ENCODE measurements around the gene SKAP2. TPM values are rescaled to one million over a fixed set of nuclear protein-coding genes. Genes with fewer than 3 reads are reported as not detected.

Gene SKAP2
- total RNA-seq, 2 experiments from 2014 or later = 7.8 to 10.4 TPM

- Mint-ChIP-seq H3K36me3 (ENCODE audit: low read depth) (no peaks in the 10 kb centered on the region), H3K4me3 (no peak overlapping the region), H3K27ac (no peak overlapping the region), H3K27me3 (peaks cover 4% of the 10 kb centered on the region), H3K9me3 (ENCODE audit: low read depth) (no peaks in the 10 kb centered on the region), H3K4me1 (no peaks in the 10 kb centered on the region)
- ATAC-seq = no peak
- ChIA-PET CTCF (no interaction called here), POLR2A (no interaction called here)
- no peak for DNase-seq
- intact Hi-C loops (cut with DNase I, micrococcal nuclease) = no loop called here
Measured at GRCh38 chr7:26646336-26647048, 217.9 kb downstream of the SKAP2 start.

GRCh38 chr7:26645121-26645520 lies 219.3 kb downstream of the SKAP2 start:
- intact Hi-C loops (cut with DNase I, micrococcal nuclease) = no loop called here
- Mint-ChIP-seq H3K27ac (no peak overlapping the region), H3K27me3 (peaks cover 5% of the 10 kb centered on the region), H3K36me3 (ENCODE audit: low read depth) (no peaks in the 10 kb centered on the region), H3K4me3 (no peak overlapping the region), H3K4me1 (no peaks in the 10 kb centered on the region), H3K9me3 (ENCODE audit: low read depth) (no peaks in the 10 kb centered on the region)
- POLR2A ChIA-PET = no interaction called here
- no peak for DNase-seq
- CTCF ChIA-PET = no interaction called here
- no peak for ATAC-seq

DNA sequence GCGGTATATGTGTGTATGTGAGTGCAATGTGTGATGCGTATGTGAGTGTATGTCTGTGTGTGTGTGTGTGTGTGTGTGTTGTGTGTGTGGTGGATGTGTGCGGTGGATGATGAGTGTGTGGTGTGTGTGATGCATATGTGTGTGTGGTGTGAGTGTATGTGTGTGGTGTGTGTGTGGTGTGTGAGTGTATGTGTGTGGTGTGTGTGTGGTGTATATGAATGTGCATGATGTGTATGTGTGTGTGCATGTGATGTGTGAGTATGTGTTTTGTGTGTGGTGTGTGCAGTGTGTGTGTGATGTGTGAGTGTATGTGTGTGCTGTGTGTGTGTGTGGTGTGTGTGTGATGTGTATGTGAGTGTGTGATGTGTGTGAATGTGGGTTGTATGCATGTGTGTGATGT lies 222.0 kb downstream of the SKAP2 start:
- H3K9me3 Mint-ChIP-seq (ENCODE audit: low read depth) = no peaks in the 10 kb centered on the region
- no peaks in the 10 kb centered on the region for H3K36me3 Mint-ChIP-seq (ENCODE audit: low read depth)
- no peaks in the 10 kb centered on the region for H3K4me1 Mint-ChIP-seq
- H3K27me3 Mint-ChIP-seq = peaks cover 2% of the 10 kb centered on the region
- intact Hi-C loops (cut with DNase I, micrococcal nuclease) = no loop called here
- ATAC-seq = no peak
- ChIA-PET POLR2A (no interaction called here), CTCF (no interaction called here)
- H3K4me3 Mint-ChIP-seq = no peak overlapping the region
- no peak overlapping the region for H3K27ac Mint-ChIP-seq
- no peak for DNase-seq

GRCh38 chr7:26639695-26640094 lies 224.7 kb downstream of the SKAP2 start:
- Mint-ChIP-seq H3K27me3 (peaks cover 3% of the 10 kb centered on the region), H3K36me3 (ENCODE audit: low read depth) (no peaks in the 10 kb centered on the region), H3K27ac (no peak overlapping the region), H3K4me1 (no peaks in the 10 kb centered on the region), H3K9me3 (ENCODE audit: low read depth) (no peaks in the 10 kb centered on the region), H3K4me3 (no peak overlapping the region)
- DNase-seq (no peak), ATAC-seq (no peak)
- intact Hi-C loops (cut with DNase I, micrococcal nuclease) = no loop called here
- ChIA-PET CTCF (no interaction called here), POLR2A (no interaction called here)

GRCh38 chr7:26639111-26639510 lies 225.3 kb downstream of the SKAP2 start:
- ATAC-seq (no peak), DNase-seq (no peak)
- Mint-ChIP-seq H3K36me3 (ENCODE audit: low read depth) (no peaks in the 10 kb centered on the region), H3K27me3 (peaks cover 4% of the 10 kb centered on the region), H3K9me3 (ENCODE audit: low read depth) (no peaks in the 10 kb centered on the region), H3K4me3 (no peak overlapping the region), H3K27ac (no peak overlapping the region), H3K4me1 (no peaks in the 10 kb centered on the region)
- intact Hi-C loops (cut with DNase I, micrococcal nuclease) = no loop called here
- CTCF ChIA-PET = no interaction called here
- POLR2A ChIA-PET = no interaction called here

GRCh38 chr7:26638140-26638539 lies 226.2 kb downstream of the SKAP2 start:
- H3K27me3 Mint-ChIP-seq = peaks cover 4% of the 10 kb centered on the region
- H3K9me3 Mint-ChIP-seq (ENCODE audit: low read depth) = no peaks in the 10 kb centered on the region
- intact Hi-C loops (cut with DNase I, micrococcal nuclease) = no loop called here
- DNase-seq (no peak), ATAC-seq (no peak)
- no peak overlapping the region for H3K27ac Mint-ChIP-seq
- CTCF ChIA-PET = no interaction called here
- H3K4me3 Mint-ChIP-seq = no peak overlapping the region
- POLR2A ChIA-PET = no interaction called here
- H3K4me1 Mint-ChIP-seq = no peaks in the 10 kb centered on the region
- no peaks in the 10 kb centered on the region for H3K36me3 Mint-ChIP-seq (ENCODE audit: low read depth)

GRCh38 chr7:26637610-26638009 lies 226.8 kb downstream of the SKAP2 start:
- ChIA-PET CTCF (interaction anchor here (0.5 to 0.6 kb wide), 2 partner anchors 209 to 425 kb away, joined by 3 read pairs; no protein-coding TSS in a partner anchor), POLR2A (no interaction called here)
- no peak overlapping the region for H3K4me3 Mint-ChIP-seq
- H3K9me3 Mint-ChIP-seq (ENCODE audit: low read depth) = no peaks in the 10 kb centered on the region
- intact Hi-C loops (cut with DNase I, micrococcal nuclease) = no loop called here
- no peaks in the 10 kb centered on the region for H3K36me3 Mint-ChIP-seq (ENCODE audit: low read depth)
- no peak overlapping the region for H3K27ac Mint-ChIP-seq
- DNase-seq (no peak), ATAC-seq (no peak)
- no peaks in the 10 kb centered on the region for H3K4me1 Mint-ChIP-seq
- peaks cover 4% of the 10 kb centered on the region for H3K27me3 Mint-ChIP-seq

- intact Hi-C loops (cut with DNase I, micrococcal nuclease) = no loop called here
- ATAC-seq (no peak), DNase-seq (no peak)
- H3K27me3 Mint-ChIP-seq = peaks cover 4% of the 10 kb centered on the region
- ChIA-PET CTCF (no interaction called here), POLR2A (interaction anchor here (0.7 kb wide), 1 partner anchor 154 kb away, joined by 3 read pairs; no protein-coding TSS in a partner anchor)
- H3K4me3 Mint-ChIP-seq = no peak overlapping the region
- H3K9me3 Mint-ChIP-seq (ENCODE audit: low read depth) = no peaks in the 10 kb centered on the region
- H3K4me1 Mint-ChIP-seq = no peaks in the 10 kb centered on the region
- no peak overlapping the region for H3K27ac Mint-ChIP-seq
- no peaks in the 10 kb centered on the region for H3K36me3 Mint-ChIP-seq (ENCODE audit: low read depth)
Measured at GRCh38 chr7:26636808-26637207, 227.6 kb downstream of the SKAP2 start.

- ChIA-PET CTCF (no interaction called here), POLR2A (no interaction called here)
- ATAC-seq (no peak), DNase-seq (no peak)
- Mint-ChIP-seq H3K4me1 (no peaks in the 10 kb centered on the region), H3K27ac (no peak overlapping the region), H3K36me3 (ENCODE audit: low read depth) (no peaks in the 10 kb centered on the region), H3K27me3 (peaks cover 2% of the 10 kb centered on the region), H3K9me3 (ENCODE audit: low read depth) (no peaks in the 10 kb centered on the region), H3K4me3 (no peak overlapping the region)
- intact Hi-C loops (cut with DNase I, micrococcal nuclease) = no loop called here
Measured at GRCh38 chr7:26633557-26633956, 230.8 kb downstream of the SKAP2 start.

GRCh38 chr7:26631601-26632000 lies 232.8 kb downstream of the SKAP2 start:
- Mint-ChIP-seq H3K27ac (no peak overlapping the region), H3K4me3 (no peak overlapping the region), H3K27me3 (peaks cover 2% of the 10 kb centered on the region), H3K9me3 (ENCODE audit: low read depth) (no peaks in the 10 kb centered on the region), H3K4me1 (no peaks in the 10 kb centered on the region), H3K36me3 (ENCODE audit: low read depth) (no peaks in the 10 kb centered on the region)
- ChIA-PET CTCF (no interaction called here), POLR2A (no interaction called here)
- DNase-seq = no peak
- ATAC-seq = no peak
- intact Hi-C loops (cut with DNase I, micrococcal nuclease) = no loop called here

GRCh38 chr7:26630941-26631580 lies 233.3 kb downstream of the SKAP2 start:
- no peak overlapping the region for H3K4me3 Mint-ChIP-seq

DNA sequence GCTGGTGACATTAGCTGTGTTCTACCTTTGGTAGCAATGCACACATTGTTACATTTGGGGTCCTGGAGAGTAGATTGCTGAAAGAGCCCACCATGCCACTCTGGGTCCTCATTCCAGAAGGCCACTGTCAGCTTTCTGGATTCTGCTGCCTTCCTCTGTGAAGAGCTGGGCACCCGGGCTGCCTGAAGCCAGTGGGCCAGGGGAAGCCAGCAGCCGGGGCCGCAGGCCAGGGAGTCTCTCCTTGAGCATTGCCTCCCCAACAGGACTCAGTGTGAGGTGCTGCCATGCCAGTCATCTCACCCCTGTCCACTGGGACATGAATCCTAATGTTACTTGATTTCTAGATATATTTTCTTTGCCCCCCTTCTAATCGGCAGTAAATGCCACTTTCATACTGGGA lies 234.0 kb downstream of the SKAP2 start:
- DNase-seq = no peak
- ATAC-seq = no peak
- Mint-ChIP-seq H3K4me3 (no peak overlapping the region), H3K4me1 (no peaks in the 10 kb centered on the region), H3K36me3 (ENCODE audit: low read depth) (no peaks in the 10 kb centered on the region), H3K9me3 (ENCODE audit: low read depth) (no peaks in the 10 kb centered on the region), H3K27me3 (peaks cover 2% of the 10 kb centered on the region), H3K27ac (no peak overlapping the region)
- CTCF ChIA-PET = no interaction called here
- intact Hi-C loops (cut with DNase I, micrococcal nuclease) = no loop called here
- POLR2A ChIA-PET = no interaction called here

More at GRCh38 chr7:26630941-26631580, 233.3 kb downstream of the SKAP2 start:
- DNase-seq = no peak
- ChIA-PET POLR2A (no interaction called here), CTCF (no interaction called here)
- no peak for ATAC-seq
- peaks cover 2% of the 10 kb centered on the region for H3K27me3 Mint-ChIP-seq
- H3K4me1 Mint-ChIP-seq = no peaks in the 10 kb centered on the region
- H3K9me3 Mint-ChIP-seq (ENCODE audit: low read depth) = no peaks in the 10 kb centered on the region
- H3K27ac Mint-ChIP-seq = no peak overlapping the region
- no peaks in the 10 kb centered on the region for H3K36me3 Mint-ChIP-seq (ENCODE audit: low read depth)
- intact Hi-C loops (cut with DNase I, micrococcal nuclease) = no loop called here

All from activated CD4-positive, alpha-beta T cell treated with anti-CD3 and anti-CD28 coated beads for 36 hours (primary cell).